ENCODE data around the gene HOXC4. TPM values are rescaled to one million over a fixed set of nuclear protein-coding genes. Genes with fewer than 3 reads are reported as not detected.

Gene HOXC4
- total RNA-seq, 4 donors from 2014 or later: 0.51 to 2.0 (median 0.71) TPM

- DNase-seq (no peak), ATAC-seq (no peak)
- H3K27me3 ChIP-seq: peaks cover 0 to 3% (median 0%) of the 10 kb centered on the region in 3 donors
- no peaks in the 10 kb centered on the region for H3K36me3 ChIP-seq
- H3K4me1 ChIP-seq: peaks cover 9 to 10% of the 10 kb centered on the region in 2 donors
- in situ Hi-C loops (cut with MboI; ENCODE audit: low sequenced_read_pairs in 4 of 4): no loop called here
- no peaks in the 10 kb centered on the region for H3K9me3 ChIP-seq
- H3K27ac ChIP-seq: no peak overlapping the region
- H3K4me3 ChIP-seq: no peak overlapping the region
- intact Hi-C loops (cut with DNase I; ENCODE audit: low total_unique reads): no loop called here
- TF ChIP-seq POLR2A (IDR thresholded peaks at IDR 0.05) (no peak), CTCF (IDR thresholded peaks at IDR 0.05 in 4 of 5, conservative IDR thresholded peaks at IDR 0.05 in 1 of 5) (no peak)
Measured at GRCh38 chr12:54047160-54047963, 6.3 kb upstream of the HOXC4 start.

- TF ChIP-seq CTCF (IDR thresholded peaks at IDR 0.05 in 4 of 5, conservative IDR thresholded peaks at IDR 0.05 in 1 of 5): no peak
- no peak for TF ChIP-seq POLR2A (IDR thresholded peaks at IDR 0.05)
- in situ Hi-C loops (cut with MboI; ENCODE audit: low sequenced_read_pairs in 4 of 4): no loop called here
- DNase-seq (no peak), ATAC-seq (no peak)
- Histone ChIP-seq H3K4me1 (peaks cover 10 to 14% of the 10 kb centered on the region in 2 donors), H3K4me3 (no peak overlapping the region), H3K36me3 (no peaks in the 10 kb centered on the region), H3K27ac (no peak overlapping the region), H3K9me3 (no peaks in the 10 kb centered on the region), H3K27me3 (peaks cover 0 to 3% (median 0%) of the 10 kb centered on the region in 3 donors)
- intact Hi-C loops (cut with DNase I; ENCODE audit: low total_unique reads): no loop called here
Measured at GRCh38 chr12:54047964-54048303, 5.7 kb upstream of the HOXC4 start.

- peaks cover 0 to 3% (median 0%) of the 10 kb centered on the region in 3 donors for H3K27me3 ChIP-seq
- no peak for ATAC-seq
- intact Hi-C loops (cut with DNase I; ENCODE audit: low total_unique reads): no loop called here
Measured at GRCh38 chr12:54048406-54049093, 5.1 kb upstream of the HOXC4 start.

GRCh38 chr12:54049108-54049507, 4.5 kb upstream of the HOXC4 start:
- peaks cover 4 to 10% of the 10 kb centered on the region in 2 donors for H3K4me1 ChIP-seq
- H3K9me3 ChIP-seq: no peaks in the 10 kb centered on the region
- H3K27ac ChIP-seq: no peak overlapping the region
- ATAC-seq (no peak), DNase-seq (no peak)
- H3K27me3 ChIP-seq: peaks cover 0 to 3% (median 0%) of the 10 kb centered on the region in 3 donors
- H3K4me3 ChIP-seq: no peak overlapping the region
- no peaks in the 10 kb centered on the region for H3K36me3 ChIP-seq
- in situ Hi-C loops (cut with MboI; ENCODE audit: low sequenced_read_pairs in 4 of 4): no loop called here
- intact Hi-C loops (cut with DNase I; ENCODE audit: low total_unique reads): no loop called here
- TF ChIP-seq CTCF (IDR thresholded peaks at IDR 0.05 in 4 of 5, conservative IDR thresholded peaks at IDR 0.05 in 1 of 5) (no peak), POLR2A (IDR thresholded peaks at IDR 0.05) (no peak)

More at GRCh38 chr12:54048406-54049093, 5.1 kb upstream of the HOXC4 start:
- in situ Hi-C loops (cut with MboI; ENCODE audit: low sequenced_read_pairs in 4 of 4): no loop called here
- Histone ChIP-seq H3K27ac (no peak overlapping the region), H3K36me3 (no peaks in the 10 kb centered on the region), H3K4me3 (no peak overlapping the region), H3K9me3 (no peaks in the 10 kb centered on the region), H3K4me1 (peaks cover 4 to 11% of the 10 kb centered on the region in 2 donors)
- TF ChIP-seq CTCF (IDR thresholded peaks at IDR 0.05 in 4 of 5, conservative IDR thresholded peaks at IDR 0.05 in 1 of 5) (no peak), POLR2A (IDR thresholded peaks at IDR 0.05) (no peak)
- no peak for DNase-seq
